Measurements from ENCODE around the gene PLEKHA6.

DNA sequence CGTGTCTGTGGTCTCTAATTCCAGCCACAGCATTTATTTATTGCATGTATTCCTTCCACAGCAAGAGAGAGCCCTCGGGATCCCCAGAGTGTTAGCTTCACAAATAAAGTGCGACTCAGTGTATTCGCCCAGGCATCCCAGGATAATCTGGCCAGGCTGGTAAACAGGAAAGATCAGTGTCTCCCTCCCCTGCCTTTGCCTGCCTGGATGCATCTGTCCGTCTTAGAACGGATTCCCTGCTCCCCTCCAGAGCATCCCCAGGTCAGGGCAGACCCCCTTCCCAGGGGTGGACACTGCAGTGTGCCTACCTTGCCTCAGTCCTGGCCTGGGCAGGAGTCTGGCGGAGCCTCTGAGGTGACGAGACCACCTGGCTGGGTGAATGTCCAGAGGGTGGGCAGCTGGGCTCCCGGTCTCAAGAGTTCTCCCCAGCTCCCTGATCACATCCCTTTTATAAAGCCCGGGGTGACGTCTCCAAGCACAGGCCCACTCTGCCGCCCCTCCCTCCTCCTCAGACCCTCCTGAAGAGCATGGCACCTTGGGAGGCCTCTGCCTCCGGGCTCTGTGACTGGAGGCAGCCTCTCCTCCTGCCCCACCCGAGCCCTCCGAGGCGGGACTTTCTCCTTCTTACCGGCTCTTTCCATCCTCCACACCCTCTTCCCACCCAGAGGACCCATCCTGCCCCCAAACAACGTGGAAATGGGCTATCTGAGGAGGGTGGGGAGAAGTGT is 163.5 kb downstream of the PLEKHA6 start, which contains the start of gene KISS1:
- TF ChIP-seq, protein P1, sequence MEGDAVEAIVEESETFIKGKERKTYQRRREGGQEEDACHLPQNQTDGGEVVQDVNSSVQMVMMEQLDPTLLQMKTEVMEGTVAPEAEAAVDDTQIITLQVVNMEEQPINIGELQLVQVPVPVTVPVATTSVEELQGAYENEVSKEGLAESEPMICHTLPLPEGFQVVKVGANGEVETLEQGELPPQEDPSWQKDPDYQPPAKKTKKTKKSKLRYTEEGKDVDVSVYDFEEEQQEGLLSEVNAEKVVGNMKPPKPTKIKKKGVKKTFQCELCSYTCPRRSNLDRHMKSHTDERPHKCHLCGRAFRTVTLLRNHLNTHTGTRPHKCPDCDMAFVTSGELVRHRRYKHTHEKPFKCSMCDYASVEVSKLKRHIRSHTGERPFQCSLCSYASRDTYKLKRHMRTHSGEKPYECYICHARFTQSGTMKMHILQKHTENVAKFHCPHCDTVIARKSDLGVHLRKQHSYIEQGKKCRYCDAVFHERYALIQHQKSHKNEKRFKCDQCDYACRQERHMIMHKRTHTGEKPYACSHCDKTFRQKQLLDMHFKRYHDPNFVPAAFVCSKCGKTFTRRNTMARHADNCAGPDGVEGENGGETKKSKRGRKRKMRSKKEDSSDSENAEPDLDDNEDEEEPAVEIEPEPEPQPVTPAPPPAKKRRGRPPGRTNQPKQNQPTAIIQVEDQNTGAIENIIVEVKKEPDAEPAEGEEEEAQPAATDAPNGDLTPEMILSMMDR (IDR thresholded peaks at IDR 0.05): no peak
- TF ChIP-seq EZH2 (IDR thresholded peaks at IDR 0.05; ENCODE audit: borderline replicate concordance, insufficient read depth, low read depth, low read length, poor library complexity, severe bottlenecking): no peak
